HUDEP-2 (cell line): Measurements from ENCODE around the gene WFIKKN1.
A peak's percentile ranks its signal among the peaks of the same experiment; 100 is the strongest.

ENCODE experiments used
- DNase-seq, 76 experiments: peaks; one replicate each; lab custom pipeline; 2025; ENCODE audit not compliant: unreplicated experiment in 76 of 76; lab: John Stamatoyannopoulos, UW

Gene WFIKKN1

DNA sequence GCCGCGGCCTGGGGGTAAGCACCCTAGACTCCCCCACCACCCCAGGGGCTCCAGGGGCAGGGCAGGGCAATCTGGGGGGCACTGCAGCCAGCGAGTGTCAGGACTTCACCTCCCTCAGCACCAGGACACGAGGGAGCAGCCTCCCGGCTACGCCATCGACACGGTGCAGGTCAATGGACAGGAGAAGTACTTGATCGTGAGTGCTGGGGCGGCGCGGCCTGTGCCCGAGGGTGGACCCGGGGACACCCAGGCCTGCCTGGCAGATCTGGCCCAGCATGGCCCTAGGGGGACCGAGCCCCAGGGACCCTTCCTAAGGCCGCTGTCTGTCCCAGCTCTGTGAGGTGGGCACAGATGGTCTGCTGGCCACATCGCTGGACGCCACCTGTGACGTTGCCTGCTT, 41.6 kb downstream of the WFIKKN1 start:
- no peak for DNase-seq

GRCh38 chr16:672851-673250, 42.1 kb downstream of the WFIKKN1 start:
- DNase-seq = no peak

GRCh38 chr16:673399-673991, 42.7 kb downstream of the WFIKKN1 start:
- no peak for DNase-seq

DNA sequence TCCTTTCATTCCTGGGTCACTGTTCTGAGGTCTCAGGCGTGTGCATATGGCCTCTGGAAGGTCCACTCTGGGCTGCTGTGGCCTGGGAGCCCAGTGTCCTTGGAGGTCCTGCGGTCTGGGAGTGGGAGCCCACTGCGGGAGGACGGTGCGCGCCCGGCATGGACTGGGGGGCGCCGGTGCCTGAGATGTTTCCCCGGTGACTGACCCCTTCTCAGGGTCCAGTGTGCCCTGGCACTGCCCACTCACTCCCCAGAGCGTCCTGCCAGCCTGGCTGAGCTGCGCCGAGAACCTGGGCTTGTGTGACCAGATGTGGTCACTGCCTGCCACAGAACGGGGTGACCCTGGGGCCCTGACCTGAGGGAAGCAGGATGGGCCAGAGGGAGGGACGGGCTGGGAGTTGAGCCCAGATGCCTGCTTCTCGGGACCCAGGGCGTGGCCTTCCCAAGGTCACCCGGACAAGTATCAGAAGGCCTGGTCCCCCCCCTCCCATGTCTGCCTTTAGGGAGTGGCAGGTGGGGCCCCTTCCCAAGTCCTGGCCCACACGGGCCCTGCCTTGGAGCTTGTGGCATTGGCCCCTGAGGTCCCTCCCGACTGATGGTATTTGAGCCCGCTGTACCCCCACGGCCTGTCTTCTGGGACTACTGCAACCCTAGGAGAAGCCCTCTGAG, 43.6 kb downstream of the WFIKKN1 start:
- no peak for DNase-seq

- DNase-seq = peak in 8 of 76 experiments; percentile 10 to 43 (median 24)
Measured at GRCh38 chr16:674968-675883, 44.4 kb downstream of the WFIKKN1 start, which contains the start of gene RHBDL1. RHBDL1 (plus strand) TSS chr16:675671; CDS start chr16:675791, 120 bp downstream.

GRCh38 chr16:675884-676564, 45.2 kb downstream of the WFIKKN1 start:
- no peak for DNase-seq

GRCh38 chr16:676565-676902, 45.7 kb downstream of the WFIKKN1 start:
- no peak for DNase-seq

GRCh38 chr16:676913-677312, 46.1 kb downstream of the WFIKKN1 start:
- no peak for DNase-seq

DNA sequence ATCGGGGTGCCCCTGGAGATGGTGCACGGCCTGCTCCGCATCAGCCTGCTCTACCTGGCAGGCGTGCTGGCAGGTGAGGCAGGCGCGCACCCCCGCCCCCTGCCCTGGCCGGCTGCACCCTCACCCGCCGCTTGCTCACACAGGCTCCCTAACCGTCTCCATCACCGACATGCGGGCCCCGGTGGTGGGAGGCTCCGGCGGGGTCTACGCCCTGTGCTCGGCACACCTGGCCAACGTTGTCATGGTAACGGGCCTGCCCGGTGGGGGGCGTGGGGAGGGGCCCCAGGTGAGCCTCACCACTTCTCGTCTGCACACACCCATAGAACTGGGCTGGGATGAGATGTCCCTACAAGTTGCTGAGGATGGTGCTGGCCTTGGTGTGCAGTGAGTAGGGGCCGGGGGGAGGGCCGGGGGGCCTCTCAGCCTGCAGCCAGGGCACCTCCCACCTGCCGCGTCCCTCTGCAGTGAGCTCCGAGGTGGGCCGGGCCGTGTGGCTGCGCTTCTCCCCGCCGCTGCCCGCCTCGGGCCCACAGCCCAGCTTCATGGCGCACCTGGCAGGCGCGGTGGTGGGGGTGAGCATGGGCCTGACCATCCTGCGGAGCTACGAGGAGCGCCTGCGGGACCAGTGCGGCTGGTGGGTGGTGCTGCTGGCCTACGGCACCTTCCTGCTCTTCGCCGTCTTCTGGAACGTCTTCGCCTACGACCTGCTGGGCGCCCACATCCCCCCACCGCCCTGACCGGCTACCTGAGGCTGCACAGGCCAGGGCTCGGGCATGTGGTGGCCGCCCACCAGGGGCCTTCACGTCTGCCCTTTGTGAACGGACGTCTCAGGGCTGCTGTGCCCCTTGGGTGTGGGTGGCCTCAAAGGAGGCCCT, 46.8 kb downstream of the WFIKKN1 start:
- DNase-seq = no peak

- no peak for DNase-seq
Measured at GRCh38 chr16:678209-678857, 47.5 kb downstream of the WFIKKN1 start.

DNA sequence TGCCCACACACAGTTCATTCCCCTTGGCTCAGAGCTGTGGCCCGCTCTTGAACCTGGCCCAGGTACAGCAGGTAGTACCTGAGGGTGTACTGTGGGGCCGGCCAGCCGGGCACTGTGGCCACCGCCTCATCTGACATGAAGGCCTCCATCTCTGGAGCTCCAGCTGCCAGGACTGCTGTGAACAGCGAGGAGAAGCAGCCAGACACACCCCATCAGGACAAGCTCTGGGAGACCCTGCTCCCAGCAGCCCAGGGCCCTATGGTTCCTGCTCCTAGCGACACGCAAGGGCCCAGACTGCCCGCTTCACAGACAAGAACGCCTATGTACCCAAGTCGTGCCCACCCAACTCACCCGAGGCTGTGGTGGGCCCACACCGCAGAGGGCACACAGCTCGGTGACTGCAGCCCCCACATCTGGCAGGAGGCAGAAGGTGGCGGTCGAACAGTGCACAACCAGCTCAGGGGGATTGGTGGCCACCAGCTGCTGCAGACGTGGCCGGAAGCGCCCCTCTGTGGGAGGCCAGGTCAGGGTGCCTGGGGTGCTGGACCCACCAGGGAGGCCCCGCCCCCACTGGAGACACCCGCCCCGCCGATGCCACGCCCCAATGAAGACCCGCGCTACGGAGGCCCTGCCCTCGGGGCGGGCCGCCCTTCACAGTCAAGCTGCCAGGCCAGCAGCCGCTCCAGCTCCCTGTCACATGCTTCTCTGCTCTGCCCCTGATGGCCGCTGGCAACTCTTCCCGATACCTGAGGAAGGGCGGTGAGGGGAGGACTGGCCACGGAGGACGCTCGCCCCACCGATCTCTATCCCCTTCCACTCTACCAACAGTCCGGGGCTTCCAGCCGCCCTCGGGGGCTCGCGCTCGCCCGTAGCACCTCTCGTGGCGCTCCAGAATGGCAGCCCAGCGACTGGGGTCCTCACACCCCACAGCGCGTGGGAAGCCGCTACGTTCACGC, 48.4 kb downstream of the WFIKKN1 start:
- peak in 69 of 76 experiments; percentile 10 to 80 (median 63) for DNase-seq

DNA sequence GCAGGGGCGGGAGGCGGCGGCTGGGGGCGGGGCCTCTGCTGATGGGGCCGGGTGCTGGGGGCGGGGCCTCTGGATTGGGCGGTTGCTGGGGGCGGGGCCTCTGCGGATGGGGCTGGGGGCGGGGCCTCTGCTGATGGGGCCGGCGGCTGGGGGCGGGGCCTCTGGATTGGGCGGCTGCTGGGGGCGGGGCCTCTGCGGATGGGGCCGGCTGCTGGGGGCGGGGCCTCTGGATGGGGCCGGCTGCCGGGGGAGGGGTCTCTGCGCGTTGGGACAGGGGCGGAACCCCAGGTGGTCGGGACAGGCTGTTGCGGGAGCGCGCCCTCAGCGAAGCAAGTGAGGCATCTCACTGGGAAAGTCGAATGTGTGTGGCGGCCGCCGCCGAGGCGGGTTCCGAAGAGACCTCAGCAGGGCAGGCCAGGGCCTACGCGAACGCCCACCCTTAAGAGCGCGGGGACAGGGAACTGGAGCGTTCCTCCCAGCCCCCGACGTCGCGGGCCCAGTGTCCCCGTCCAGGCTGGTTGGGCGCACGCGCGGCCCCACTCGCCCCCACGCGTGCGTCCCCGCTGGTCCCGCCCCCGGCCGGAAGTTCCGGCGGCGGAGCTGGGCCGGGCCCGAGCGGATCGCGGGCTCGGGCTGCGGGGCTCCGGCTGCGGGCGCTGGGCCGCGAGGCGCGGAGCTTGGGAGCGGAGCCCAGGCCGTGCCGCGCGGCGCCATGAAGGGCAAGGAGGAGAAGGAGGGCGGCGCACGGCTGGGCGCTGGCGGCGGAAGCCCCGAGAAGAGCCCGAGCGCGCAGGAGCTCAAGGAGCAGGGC, 49.2 kb downstream of the WFIKKN1 start, which contains the start of gene STUB1:
Gene STUB1, plus strand, starts transcription at position 597 of the 811 bp plus-strand sequence. Its CDS starts 116 bp downstream, at position 713.
- DNase-seq = peak in 72 of 76 experiments; percentile 19 to 97 (median 86)

GRCh38 chr16:680625-680945, 49.8 kb downstream of the WFIKKN1 start:
- no peak for DNase-seq

GRCh38 chr16:680967-681745, 50.4 kb downstream of the WFIKKN1 start:
- DNase-seq = peak in 67 of 76 experiments; percentile 19 to 79 (median 59)

DNA sequence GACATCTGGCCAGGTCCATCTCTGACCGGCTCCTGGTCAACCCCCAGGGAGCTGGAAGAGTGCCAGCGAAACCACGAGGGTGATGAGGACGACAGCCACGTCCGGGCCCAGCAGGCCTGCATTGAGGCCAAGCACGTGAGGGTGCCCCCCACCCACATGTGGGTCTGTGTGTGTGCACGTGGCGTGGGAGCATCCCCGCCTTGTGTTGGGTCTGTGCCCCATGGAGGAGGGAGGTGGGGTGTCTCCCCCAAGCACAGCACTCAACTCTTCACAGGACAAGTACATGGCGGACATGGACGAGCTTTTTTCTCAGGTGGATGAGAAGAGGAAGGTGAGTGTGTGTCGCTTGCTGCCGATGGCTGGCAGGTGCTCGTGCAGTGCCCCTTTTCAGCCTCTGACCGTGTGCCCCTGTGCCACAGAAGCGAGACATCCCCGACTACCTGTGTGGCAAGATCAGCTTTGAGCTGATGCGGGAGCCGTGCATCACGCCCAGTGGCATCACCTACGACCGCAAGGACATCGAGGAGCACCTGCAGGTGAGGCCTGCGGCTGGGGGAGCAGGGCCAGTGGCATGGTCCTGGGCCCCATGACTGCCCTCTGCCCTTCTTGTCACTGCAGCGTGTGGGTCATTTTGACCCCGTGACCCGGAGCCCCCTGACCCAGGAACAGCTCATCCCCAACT, 51.1 kb downstream of the WFIKKN1 start:
- DNase-seq = peak in 15 of 76 experiments; percentile 6 to 66 (median 37)
